Neural progenitor cell (in vitro differentiated cells): ENCODE measurements around the gene PLB1. TPM values are rescaled to one million over a fixed set of nuclear protein-coding genes. Genes with fewer than 3 reads are reported as not detected.

Source experiments
- DNase-seq: peaks from one replicate; pipeline ENCODE4 v3.0.0-alpha.2; 2016; ENCODE audit warnings: low spot score
- H2AFZ ChIP-seq: fragments of 200-600 bp; sonication (generic); replicated peaks from 2 replicates; pipeline ENCODE4 v1.6.1; 2016; ENCODE audit warnings: antibody characterized with exemption
- H3F3A ChIP-seq: fragments of 200-600 bp; sonication (generic); 2 replicates; pipeline ENCODE4 v1.6.1; 2016; ENCODE audit warnings: antibody characterized with exemption, low read depth
- H3K27ac ChIP-seq: fragments of 200-600 bp; sonication (generic); 2 replicates; pipeline ENCODE4 v1.5.1; 2016; ENCODE audit warnings: mild to moderate bottlenecking
- H3K27me3 ChIP-seq: fragments of 200-600 bp; sonication (generic); 2 replicates; pipeline ENCODE4 v1.6.1; 2016; ENCODE audit warnings: mild to moderate bottlenecking, moderate library complexity
- H3K36me3 ChIP-seq: fragments of 200-600 bp; sonication (generic); 2 replicates; pipeline ENCODE4 v1.5.1; 2016
- H3K4me1 ChIP-seq: fragments of 200-600 bp; sonication (generic); 2 replicates; pipeline ENCODE4 v1.6.1; 2016; ENCODE audit warnings: mixed run types
- H3K4me2 ChIP-seq: fragments of 200-600 bp; sonication (generic); 2 replicates; pipeline ENCODE4 v1.6.1; 2016
- H3K4me3 ChIP-seq: fragments of 200-600 bp; sonication (generic); 2 replicates; pipeline ENCODE4 v1.5.1; 2016
- H3K79me2 ChIP-seq: fragments of 200-600 bp; sonication (generic); 2 replicates; pipeline ENCODE4 v1.6.1; 2016; ENCODE audit warnings: low read depth
- H3K9ac ChIP-seq: fragments of 200-600 bp; sonication (generic); 2 replicates; pipeline ENCODE4 v1.6.1; 2016
- H3K9me3 ChIP-seq: fragments of 200-600 bp; sonication (generic); 2 replicates; pipeline ENCODE4 v1.5.1; 2016; ENCODE audit warnings: low read depth
- H4K20me1 ChIP-seq: fragments of 200-600 bp; sonication (generic); 2 replicates; pipeline ENCODE4 v1.6.1; 2016; ENCODE audit warnings: low read depth
- H3K27ac Mint-ChIP-seq: 3 replicates; pipeline ENCODE4 v1.8.0; 2021; ENCODE audit warnings: mixed read lengths
- H3K27me3 Mint-ChIP-seq: 2 replicates; pipeline ENCODE4 v1.8.0; 2022; ENCODE audit warnings: low read depth, mild to moderate bottlenecking, inconsistent platforms, moderate library complexity, mixed read lengths; ENCODE audit not compliant: insufficient read depth
- H3K36me3 Mint-ChIP-seq: 3 replicates; pipeline ENCODE4 v1.8.0; 2021; ENCODE audit warnings: mixed read lengths
- H3K4me1 Mint-ChIP-seq: 3 replicates; pipeline ENCODE4 v1.8.0; 2021; ENCODE audit warnings: mixed read lengths
- H3K4me3 Mint-ChIP-seq: 3 replicates; pipeline ENCODE4 v1.8.0; 2021; ENCODE audit warnings: mild to moderate bottlenecking, moderate library complexity, mixed read lengths
- H3K9me3 Mint-ChIP-seq: 3 replicates; pipeline ENCODE4 v1.8.0; 2020; ENCODE audit warnings: mixed read lengths
- CTCF ChIP-seq: fragments of 200-600 bp; sonication (generic); IDR thresholded peaks from 2 replicates; pipeline ENCODE4 v1.5.1; 2017; ENCODE audit warnings: antibody characterized with exemption, mild to moderate bottlenecking
- EZH2 ChIP-seq: fragments of 200-600 bp; sonication (generic); IDR thresholded peaks from 2 replicates; pipeline ENCODE4 v1.6.1; 2017; ENCODE audit warnings: antibody characterized with exemption, mild to moderate bottlenecking, moderate library complexity
- EZH2phosphoT487 ChIP-seq: fragments of 200-600 bp; sonication (generic); IDR thresholded peaks from 2 replicates; pipeline ENCODE4 v1.6.1; 2017; ENCODE audit warnings: antibody characterized with exemption
- total RNA-seq: library from RNA; depleted of rRNA; stranded (reverse); fragments of >200 nt; gene quantifications from 2 replicates; pipeline ENCODE4 v1.2.3, GENCODE V29; 2015; ENCODE audit warnings: low replicate concordance

The PLB1 gene
- total RNA-seq, 1 donor from 2014 or later = not detected

GRCh38 chr2:28463211-28463816 is 32.5 kb upstream of the PLB1 start:
- Histone ChIP-seq H3K4me1 (no peaks in the 10 kb centered on the region), H4K20me1 (no peaks in the 10 kb centered on the region), H2AFZ (no peak overlapping the region), H3K27ac (no peak overlapping the region), H3K36me3 (no peaks in the 10 kb centered on the region), H3F3A (no peaks in the 10 kb centered on the region), H3K9ac (no peak overlapping the region), H3K4me3 (no peak overlapping the region), H3K79me2 (no peaks in the 10 kb centered on the region), H3K4me2 (no peak overlapping the region), H3K9me3 (peaks cover 4% of the 10 kb centered on the region), H3K27me3 (no peaks in the 10 kb centered on the region)
- Mint-ChIP-seq H3K27me3 (peaks cover 3% of the 10 kb centered on the region), H3K27ac (no peak overlapping the region), H3K9me3 (peaks cover 10% of the 10 kb centered on the region), H3K36me3 (no peaks in the 10 kb centered on the region), H3K4me3 (no peak overlapping the region), H3K4me1 (no peaks in the 10 kb centered on the region)
- TF ChIP-seq CTCF (no peak), EZH2phosphoT487 (no peak), EZH2 (no peak)
- DNase-seq = no peak

GRCh38 chr2:28463893-28464292 is 32.0 kb upstream of the PLB1 start:
- no peak overlapping the region for H2AFZ ChIP-seq
- H3K27ac Mint-ChIP-seq = no peak overlapping the region
- no peak overlapping the region for H3K4me2 ChIP-seq
- no peaks in the 10 kb centered on the region for H4K20me1 ChIP-seq
- peaks cover 10% of the 10 kb centered on the region for H3K9me3 Mint-ChIP-seq
- no peaks in the 10 kb centered on the region for H3K27me3 ChIP-seq
- no peak for DNase-seq
- H3K36me3 Mint-ChIP-seq = no peaks in the 10 kb centered on the region
- H3K4me1 ChIP-seq = no peaks in the 10 kb centered on the region
- H3K4me3 ChIP-seq = no peak overlapping the region
- peaks cover 3% of the 10 kb centered on the region for H3K27me3 Mint-ChIP-seq
- H3K27ac ChIP-seq = no peak overlapping the region
- no peak overlapping the region for H3K9ac ChIP-seq
- no peaks in the 10 kb centered on the region for H3F3A ChIP-seq
- no peaks in the 10 kb centered on the region for H3K79me2 ChIP-seq
- no peaks in the 10 kb centered on the region for H3K36me3 ChIP-seq
- H3K9me3 ChIP-seq = peaks cover 4% of the 10 kb centered on the region
- TF ChIP-seq EZH2phosphoT487 = no peak
- no peak for TF ChIP-seq CTCF
- TF ChIP-seq EZH2 = no peak
- H3K4me1 Mint-ChIP-seq = no peaks in the 10 kb centered on the region
- no peak overlapping the region for H3K4me3 Mint-ChIP-seq

- H3K27ac ChIP-seq = no peak overlapping the region
- H3K9me3 ChIP-seq = peaks cover 4% of the 10 kb centered on the region
- H3K9ac ChIP-seq = no peak overlapping the region
- H3K79me2 ChIP-seq = no peaks in the 10 kb centered on the region
- no peaks in the 10 kb centered on the region for H3K4me1 Mint-ChIP-seq
- no peak overlapping the region for H2AFZ ChIP-seq
- H3K9me3 Mint-ChIP-seq = peaks cover 10% of the 10 kb centered on the region
- H3K27ac Mint-ChIP-seq = no peak overlapping the region
- H3K4me2 ChIP-seq = no peak overlapping the region
- H3K4me1 ChIP-seq = no peaks in the 10 kb centered on the region
- DNase-seq = no peak
- TF ChIP-seq CTCF = no peak
- no peak for TF ChIP-seq EZH2phosphoT487
- no peak for TF ChIP-seq EZH2
- no peaks in the 10 kb centered on the region for H3K36me3 Mint-ChIP-seq
- H3K27me3 Mint-ChIP-seq = peaks cover 3% of the 10 kb centered on the region
- H3K4me3 Mint-ChIP-seq = no peak overlapping the region
- H3K4me3 ChIP-seq = no peak overlapping the region
- no peaks in the 10 kb centered on the region for H4K20me1 ChIP-seq
- H3F3A ChIP-seq = no peaks in the 10 kb centered on the region
- H3K27me3 ChIP-seq = no peaks in the 10 kb centered on the region
- no peaks in the 10 kb centered on the region for H3K36me3 ChIP-seq
Measured at GRCh38 chr2:28465148-28465885, 30.5 kb upstream of the PLB1 start.
